Neuronal stem cell (in vitro differentiated cells): ENCODE data around the gene DLG2.

ENCODE experiments used
- DNase-seq: peaks from one replicate; pipeline ENCODE4 v3.0.0-alpha.2; 2013; ENCODE audit warnings: low spot score
- H2AFZ ChIP-seq: one replicate; pipeline ENCODE4 v1.6.1; 2013; ENCODE audit warnings: mild to moderate bottlenecking, low read length, inconsistent platforms
- H2AK5ac ChIP-seq: 2 replicates; pipeline ENCODE4 v1.6.1; 2013; ENCODE audit warnings: low read depth, mild to moderate bottlenecking, inconsistent platforms, low read length, moderate library complexity, mixed read lengths
- H2BK120ac ChIP-seq: 2 replicates; pipeline ENCODE4 v1.6.1; 2013; ENCODE audit warnings: low read depth, mild to moderate bottlenecking, inconsistent platforms, low read length, moderate library complexity, mixed read lengths
- H2BK12ac ChIP-seq: one replicate; pipeline ENCODE4 v1.6.1; 2013; ENCODE audit warnings: low read length, inconsistent platforms
- H2BK15ac ChIP-seq: 2 replicates; pipeline ENCODE4 v1.6.1; 2013; ENCODE audit warnings: mild to moderate bottlenecking, low read length, inconsistent platforms, mixed read lengths
- H2BK5ac ChIP-seq: one replicate; pipeline ENCODE4 v1.6.1; 2013; ENCODE audit warnings: inconsistent platforms, mild to moderate bottlenecking, low read length, moderate library complexity
- H3K14ac ChIP-seq: one replicate; pipeline ENCODE4 v1.6.1; 2013; ENCODE audit warnings: low read length, inconsistent platforms
- H3K18ac ChIP-seq: 2 replicates; pipeline ENCODE4 v1.6.1; 2013; ENCODE audit warnings: low read length, inconsistent platforms
- H3K23ac ChIP-seq: 2 replicates; pipeline ENCODE4 v1.6.1; 2013; ENCODE audit warnings: low read depth, mild to moderate bottlenecking, mixed read lengths, low read length, inconsistent platforms; ENCODE audit not compliant: poor library complexity
- H3K27ac ChIP-seq: replicated peaks from 3 replicates; pipeline ENCODE4 v1.5.1; 2013; ENCODE audit warnings: low read length, inconsistent platforms
- H3K27me3 ChIP-seq, 3 experiments: 2 replicates each; pipeline ENCODE4 v1.6.1; 2013; ENCODE audit warnings: low read length in 3 of 3, mild to moderate bottlenecking in 2 of 3, inconsistent platforms in 1 of 3, low read depth in 1 of 3, mixed read lengths in 1 of 3, moderate library complexity in 1 of 3; ENCODE audit not compliant: control insufficient read depth in 3 of 3, insufficient read depth in 3 of 3
- H3K36me3 ChIP-seq, 2 donors: replicated peaks in 1 of 2; 2 replicates each; pipeline ENCODE4 v1.6.1; 2013; ENCODE audit warnings: low read length in 2 of 2; ENCODE audit not compliant: control insufficient read depth in 2 of 2, insufficient read depth in 2 of 2
- H3K4ac ChIP-seq: 2 replicates; pipeline ENCODE4 v1.6.1; 2013; ENCODE audit warnings: inconsistent platforms, mild to moderate bottlenecking, low read length, moderate library complexity
- H3K4me1 ChIP-seq, 2 donors: 1 replicate in 1 of 2; 2 replicates in 1 of 2; pipeline ENCODE4 v1.6.1; 2013; ENCODE audit warnings: low read length in 2 of 2, low read depth in 1 of 2; ENCODE audit not compliant: control insufficient read depth in 2 of 2, insufficient read depth in 1 of 2
- H3K4me2 ChIP-seq: one replicate; pipeline ENCODE4 v1.6.1; 2013; ENCODE audit warnings: mild to moderate bottlenecking, low read length, inconsistent platforms; ENCODE audit not compliant: insufficient read depth, poor library complexity, severe bottlenecking
- H3K4me3 ChIP-seq, 2 donors: 2 replicates each; pipeline ENCODE4 v1.5.1; 2013; ENCODE audit warnings: low read length in 2 of 2, mild to moderate bottlenecking in 2 of 2, inconsistent platforms in 1 of 2, moderate library complexity in 1 of 2
- H3K79me1 ChIP-seq: one replicate; pipeline ENCODE4 v1.6.1; 2013; ENCODE audit warnings: low read depth, mild to moderate bottlenecking, inconsistent platforms, low read length, moderate library complexity
- H3K9ac ChIP-seq: one replicate; pipeline ENCODE4 v1.6.1; 2013; ENCODE audit warnings: mild to moderate bottlenecking, low read depth, low read length, inconsistent platforms; ENCODE audit not compliant: poor library complexity
- H3K9me3 ChIP-seq, 2 donors: replicated peaks in 1 of 2; 2 replicates each; pipeline versions ENCODE3 to v1.6.1; 2013; ENCODE audit warnings: low read length in 2 of 2, mild to moderate bottlenecking in 2 of 2, inconsistent platforms in 1 of 2, low read depth in 1 of 2, mixed read lengths in 1 of 2, moderate library complexity in 1 of 2; ENCODE audit not compliant: control insufficient read depth in 2 of 2, insufficient read depth in 1 of 2
- H4K8ac ChIP-seq: one replicate; pipeline ENCODE4 v1.6.1; 2013; ENCODE audit warnings: low read depth, mild to moderate bottlenecking, inconsistent platforms, low read length, moderate library complexity
- H4K91ac ChIP-seq: one replicate; pipeline ENCODE4 v1.6.1; 2013; ENCODE audit warnings: low read length, low read depth, mild to moderate bottlenecking, inconsistent platforms; ENCODE audit not compliant: poor library complexity
- WGBS, 2 donors: extraction: QIAGEN DNeasy Blood & Tissue Kit; methylation state at CpG; one replicate each; pipeline ENCODE4 v1.1.7; 2013; ENCODE audit warnings: missing lambda C conversion rate in 2 of 2, mixed read lengths in 1 of 2; ENCODE audit not compliant: insufficient read length in 2 of 2, insufficient replicate concordance in 1 of 2; ENCODE audit errors: extremely low coverage in 2 of 2; 5-methylcytosine and 5-hydroxymethylcytosine counted together

Gene DLG2

GRCh38 chr11:84655712-84656111, 971.4 kb downstream of the DLG2 start:
- H4K91ac ChIP-seq, result no peak overlapping the region
- no peak overlapping the region for H2BK5ac ChIP-seq
- H3K4me1 ChIP-seq, result peaks cover 0 to 8% of the 10 kb centered on the region in 2 donors
- no peak overlapping the region for H2BK12ac ChIP-seq
- H3K79me1 ChIP-seq, result no peaks in the 10 kb centered on the region
- no peak overlapping the region for H3K4ac ChIP-seq
- no peak for DNase-seq
- no peaks in the 10 kb centered on the region for H3K27me3 ChIP-seq
- H4K8ac ChIP-seq, result no peak overlapping the region
- no CpG with 5 or more reads among the region's 1 CpG for WGBS, 2 donors
- H2AK5ac ChIP-seq, result no peak overlapping the region
- no peak overlapping the region for H3K14ac ChIP-seq
- H3K9ac ChIP-seq, result no peak overlapping the region
- no peak overlapping the region for H3K4me2 ChIP-seq
- H2AFZ ChIP-seq, result no peak overlapping the region
- no peaks in the 10 kb centered on the region for H3K36me3 ChIP-seq
- no peak overlapping the region for H3K4me3 ChIP-seq
- no peak overlapping the region for H3K23ac ChIP-seq
- H2BK15ac ChIP-seq, result no peak overlapping the region
- H3K18ac ChIP-seq, result no peak overlapping the region
- H3K27ac ChIP-seq, result no peak overlapping the region
- H2BK120ac ChIP-seq, result no peak overlapping the region
- peaks cover 3 to 5% of the 10 kb centered on the region in 2 donors for H3K9me3 ChIP-seq

DNA sequence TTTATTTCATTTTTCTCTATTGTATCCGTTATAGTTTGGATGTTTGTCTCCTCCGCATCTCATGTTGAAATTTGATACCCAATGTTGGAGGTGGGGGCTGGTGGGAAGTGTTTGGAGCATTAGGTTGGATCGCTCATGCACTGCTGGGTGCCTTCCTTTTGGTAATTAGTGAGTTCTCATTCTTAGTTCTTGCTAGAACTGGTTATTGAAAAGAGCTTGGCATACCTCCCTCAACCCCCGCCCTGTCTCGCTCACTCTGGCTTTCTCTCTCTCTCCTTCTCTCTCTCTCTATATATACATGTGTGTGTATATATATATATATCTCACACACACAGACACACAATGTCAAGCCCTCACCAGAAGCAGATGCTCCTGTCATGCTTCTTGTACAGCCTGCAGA, 978.7 kb downstream of the DLG2 start:
- H2BK5ac ChIP-seq, result no peak overlapping the region
- no peak overlapping the region for H3K23ac ChIP-seq
- H3K36me3 ChIP-seq, result no peaks in the 10 kb centered on the region
- DNase-seq, result peak; percentile 35
- H2BK12ac ChIP-seq, result no peak overlapping the region
- no peak overlapping the region for H3K9ac ChIP-seq
- no peak overlapping the region for H4K8ac ChIP-seq
- H2BK15ac ChIP-seq, result no peak overlapping the region
- H2BK120ac ChIP-seq, result no peak overlapping the region
- no peak overlapping the region for H2AK5ac ChIP-seq
- no peaks in the 10 kb centered on the region for H3K79me1 ChIP-seq
- no peak overlapping the region for H3K4me3 ChIP-seq
- H4K91ac ChIP-seq, result no peak overlapping the region
- no peak overlapping the region for H3K4ac ChIP-seq
- H3K27ac ChIP-seq, result peak overlapping the region; percentile 62
- H3K9me3 ChIP-seq, result no peaks in the 10 kb centered on the region
- H3K27me3 ChIP-seq, result no peaks in the 10 kb centered on the region
- H2AFZ ChIP-seq, result peak overlapping the region; percentile 78
- H3K14ac ChIP-seq, result no peak overlapping the region
- no peak overlapping the region for H3K4me2 ChIP-seq
- no peak overlapping the region for H3K18ac ChIP-seq
- H3K4me1 ChIP-seq, result peaks cover 4 to 11% of the 10 kb centered on the region in 2 donors
- WGBS, 2 donors, result no CpG with 5 or more reads among the region's 5 CpGs

GRCh38 chr11:84645988-84646694, 981.0 kb downstream of the DLG2 start:
- no peak overlapping the region for H3K23ac ChIP-seq
- H2BK15ac ChIP-seq, result no peak overlapping the region
- DNase-seq, result no peak
- no peak overlapping the region for H3K9ac ChIP-seq
- H2AFZ ChIP-seq, result peak overlapping the region; percentile 41
- no peak overlapping the region for H3K4me2 ChIP-seq
- H2BK5ac ChIP-seq, result no peak overlapping the region
- H3K9me3 ChIP-seq, result no peaks in the 10 kb centered on the region
- H2BK120ac ChIP-seq, result no peak overlapping the region
- H3K27me3 ChIP-seq, result no peaks in the 10 kb centered on the region
- no peaks in the 10 kb centered on the region for H3K36me3 ChIP-seq
- no peak overlapping the region for H3K4ac ChIP-seq
- H4K91ac ChIP-seq, result no peak overlapping the region
- H2BK12ac ChIP-seq, result no peak overlapping the region
- no CpG with 5 or more reads among the region's 5 CpGs for WGBS, 2 donors
- H3K27ac ChIP-seq, result no peak overlapping the region
- H3K18ac ChIP-seq, result no peak overlapping the region
- H4K8ac ChIP-seq, result no peak overlapping the region
- peaks cover 3 to 11% of the 10 kb centered on the region in 2 donors for H3K4me1 ChIP-seq
- no peaks in the 10 kb centered on the region for H3K79me1 ChIP-seq
- H3K4me3 ChIP-seq, result no peak overlapping the region
- no peak overlapping the region for H2AK5ac ChIP-seq
- H3K14ac ChIP-seq, result no peak overlapping the region

DNA sequence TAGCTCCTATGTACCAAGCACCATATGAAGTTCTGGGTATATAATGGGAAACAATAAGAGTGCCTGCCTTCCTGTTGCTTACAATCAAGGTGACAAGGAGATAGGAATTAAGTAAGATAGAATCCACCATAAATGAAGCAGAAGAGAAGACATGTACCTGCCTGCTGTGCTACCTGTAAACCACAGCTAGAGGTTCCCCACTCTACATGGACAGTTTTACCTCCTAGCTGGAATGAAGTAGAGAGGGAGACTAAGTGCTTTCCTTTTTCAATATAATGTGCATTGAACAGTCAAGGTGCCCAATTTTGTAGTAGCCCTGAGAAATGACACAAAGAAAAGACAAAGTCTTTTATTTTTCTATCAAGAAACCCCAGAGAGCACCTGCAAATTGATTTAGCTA, 984.6 kb downstream of the DLG2 start:
- Histone ChIP-seq H2AFZ (no peak overlapping the region), H2AK5ac (no peak overlapping the region), H4K8ac (no peak overlapping the region), H3K9me3 (no peaks in the 10 kb centered on the region), H2BK12ac (no peak overlapping the region), H3K4me1 (peaks cover 0 to 6% of the 10 kb centered on the region in 2 donors), H3K18ac (no peak overlapping the region), H3K4me3 (no peak overlapping the region), H3K4ac (no peak overlapping the region), H3K23ac (no peak overlapping the region), H3K4me2 (no peak overlapping the region), H2BK15ac (no peak overlapping the region), H3K27me3 (no peaks in the 10 kb centered on the region), H3K14ac (no peak overlapping the region), H4K91ac (no peak overlapping the region), H3K79me1 (no peaks in the 10 kb centered on the region), H3K36me3 (no peaks in the 10 kb centered on the region), H2BK120ac (no peak overlapping the region), H3K27ac (no peak overlapping the region), H3K9ac (no peak overlapping the region), H2BK5ac (no peak overlapping the region)
- DNase-seq, result no peak
